GM21737 (cell line): ENCODE results near the gene HPCA.

ENCODE experiments used
- ATAC-seq: cut with Tn5 transposase; IDR thresholded peaks from one replicate; pipeline ENCODE4 v1.9.1; 2021; ENCODE audit warnings: mild to moderate bottlenecking, moderate library complexity; ENCODE audit not compliant: unreplicated experiment

Gene HPCA

DNA sequence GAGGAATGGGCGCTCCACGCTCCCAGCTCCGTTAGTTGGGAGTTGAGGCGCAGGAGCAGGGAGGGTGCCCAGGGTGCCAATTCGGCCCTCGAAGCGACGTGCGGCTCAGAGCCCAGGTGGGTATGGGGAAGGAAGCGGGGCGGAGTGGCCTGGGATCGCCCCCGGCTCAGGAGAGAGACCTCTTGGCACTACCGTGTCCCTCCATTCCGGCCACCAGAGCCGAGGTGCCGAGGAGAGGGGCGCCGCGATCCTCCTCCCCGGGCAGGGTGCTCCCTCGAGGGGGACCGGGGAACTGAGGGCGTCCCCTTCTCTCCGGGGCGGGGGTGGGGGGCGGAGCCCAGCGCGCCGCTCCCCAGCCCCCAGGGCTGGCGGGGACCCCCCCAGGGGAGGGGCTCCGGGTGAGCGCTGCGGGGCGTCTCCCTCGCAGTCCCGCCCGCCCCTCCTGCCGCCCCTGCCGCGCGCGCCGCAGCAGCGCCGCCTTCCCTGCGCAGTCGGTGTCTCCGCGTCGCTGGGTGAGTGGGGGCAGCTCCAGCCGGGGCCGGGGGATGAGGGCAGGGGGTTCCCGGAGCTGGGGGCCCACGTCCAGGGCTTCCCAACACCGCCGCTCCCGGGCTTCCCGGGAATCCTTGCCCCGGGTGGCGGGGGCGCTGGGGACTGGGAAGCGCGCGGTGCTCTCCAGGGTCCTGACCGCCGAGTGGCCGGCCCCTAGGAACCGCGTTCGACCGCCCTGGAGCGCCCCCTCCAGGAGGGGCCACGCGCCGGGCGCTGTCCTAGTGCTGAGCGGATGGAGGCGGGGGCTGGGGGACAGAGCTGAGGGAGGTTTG, at the start of gene HPCA:
Gene HPCA (plus strand): TSS at position 488 of the 824 bp plus-strand sequence. CDS start 2,408 bp downstream, outside the sequence.
- ATAC-seq, result no peak

- ATAC-seq, result no peak
Observed at GRCh38 chr1:32848354-32849063, 37.8 kb upstream of the HPCA start.

DNA sequence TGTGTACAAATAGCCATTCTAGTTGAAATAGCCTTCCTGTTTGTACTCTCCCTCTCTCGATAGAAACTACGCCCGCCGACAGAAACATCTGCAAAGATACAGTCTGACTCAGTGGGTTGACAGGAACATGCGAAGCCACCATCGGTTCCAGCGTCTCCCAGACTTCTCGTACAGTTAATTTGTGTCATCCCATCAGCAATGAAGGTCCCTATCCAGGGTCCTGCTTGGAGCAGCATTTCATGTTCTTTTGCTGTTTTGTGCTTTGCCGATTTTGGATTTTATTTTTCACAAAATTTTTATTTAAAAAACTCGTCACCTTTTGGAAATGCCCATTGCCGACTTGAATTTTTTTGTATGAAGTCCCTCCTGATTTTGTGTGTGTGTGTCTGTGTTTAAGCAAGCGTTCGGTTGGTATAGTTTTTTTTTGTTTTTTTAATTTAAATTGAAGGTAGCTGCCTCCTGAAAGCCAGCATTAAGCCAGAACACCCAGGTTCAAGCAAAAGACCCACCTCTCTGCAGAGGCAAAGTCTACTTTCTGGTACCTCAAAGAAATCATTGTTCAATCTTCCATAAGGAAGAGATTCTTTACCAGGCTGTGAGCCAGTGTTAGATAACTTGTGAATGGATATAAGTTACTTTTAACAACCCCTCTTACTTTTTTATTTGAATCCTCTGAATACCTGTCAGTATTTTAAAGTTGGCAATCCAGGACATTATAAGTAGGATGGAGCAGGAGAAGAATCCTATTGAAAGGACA, 30.3 kb upstream of the HPCA start:
- no peak for ATAC-seq

DNA sequence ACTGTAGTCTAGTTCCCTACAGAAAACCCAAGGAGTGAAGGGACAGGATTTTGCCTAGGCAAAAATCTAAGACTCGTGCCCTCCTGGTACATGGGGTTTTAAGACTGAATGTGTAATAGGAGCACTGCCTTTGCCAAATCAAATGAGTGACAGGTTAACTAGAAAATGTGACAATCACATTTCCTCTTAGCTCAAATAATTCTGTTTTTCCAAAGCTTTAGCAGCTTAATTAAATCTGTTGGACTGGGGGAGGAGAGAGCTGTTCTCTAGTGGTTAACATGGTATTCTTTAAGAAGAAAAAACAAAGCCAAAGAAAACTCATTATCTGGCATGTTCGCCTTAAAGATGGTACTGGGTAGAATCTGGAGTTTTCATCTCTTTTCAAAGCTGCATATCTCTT, 28.2 kb upstream of the HPCA start:
- ATAC-seq, result no peak

GRCh38 chr1:32858791-32859190, 27.5 kb upstream of the HPCA start:
- ATAC-seq, result no peak

- no peak for ATAC-seq
Observed at GRCh38 chr1:32859915-32860314, 26.4 kb upstream of the HPCA start.

DNA sequence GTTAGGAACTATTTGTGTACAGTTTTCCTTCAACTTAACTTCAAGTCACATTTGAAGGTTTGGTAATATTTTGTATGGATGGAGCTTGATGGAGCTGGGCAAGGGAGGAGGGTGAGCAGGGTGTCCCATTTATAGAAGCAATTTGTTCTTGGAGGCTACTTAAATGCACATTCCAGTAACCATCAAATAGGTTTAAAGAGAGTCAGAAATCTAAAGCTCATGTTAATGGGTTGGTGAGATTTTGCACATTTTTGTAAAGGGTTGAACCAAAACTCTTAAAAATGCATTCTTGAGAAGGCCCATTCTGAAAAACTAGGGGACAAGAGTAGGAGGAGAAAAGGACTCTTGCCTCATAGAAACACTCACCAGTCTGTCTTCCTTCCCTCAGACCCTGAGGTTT, 25.7 kb upstream of the HPCA start:
- no peak for ATAC-seq

- ATAC-seq, result no peak
Observed at GRCh38 chr1:32861904-32862695, 24.2 kb upstream of the HPCA start.

DNA sequence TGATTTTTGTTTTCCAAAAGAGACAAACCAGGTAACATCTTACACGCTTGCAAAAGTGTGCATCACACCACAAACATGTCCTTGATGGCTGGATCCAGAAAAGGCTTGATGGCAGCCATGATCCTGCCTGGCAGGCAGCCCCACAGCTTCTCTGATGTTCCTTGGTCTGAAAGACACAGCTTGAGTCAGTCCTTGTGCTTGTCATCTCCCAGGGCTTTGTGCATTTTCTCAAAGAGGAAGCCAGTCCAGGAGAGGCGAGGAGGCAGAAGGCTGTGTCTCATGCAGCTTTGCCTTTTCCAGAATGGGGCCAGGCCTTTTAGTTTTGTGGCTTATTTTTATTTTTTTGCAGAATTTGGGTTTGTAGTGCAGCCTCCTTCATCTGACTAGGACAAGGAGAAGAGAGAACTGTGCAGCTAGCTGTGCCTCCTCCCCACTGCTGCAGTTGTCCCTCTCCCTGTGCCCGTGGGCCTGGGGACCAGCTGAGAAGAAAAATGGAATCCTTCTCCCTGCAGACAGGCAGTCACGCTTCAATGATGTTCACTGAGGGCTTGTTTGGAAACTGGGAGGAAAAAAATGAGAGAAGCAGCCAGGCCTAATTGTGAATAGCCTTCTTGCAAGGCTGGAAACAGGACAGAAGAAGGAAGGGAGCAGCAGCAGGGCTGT, 22.9 kb upstream of the HPCA start:
- ATAC-seq, result no peak

DNA sequence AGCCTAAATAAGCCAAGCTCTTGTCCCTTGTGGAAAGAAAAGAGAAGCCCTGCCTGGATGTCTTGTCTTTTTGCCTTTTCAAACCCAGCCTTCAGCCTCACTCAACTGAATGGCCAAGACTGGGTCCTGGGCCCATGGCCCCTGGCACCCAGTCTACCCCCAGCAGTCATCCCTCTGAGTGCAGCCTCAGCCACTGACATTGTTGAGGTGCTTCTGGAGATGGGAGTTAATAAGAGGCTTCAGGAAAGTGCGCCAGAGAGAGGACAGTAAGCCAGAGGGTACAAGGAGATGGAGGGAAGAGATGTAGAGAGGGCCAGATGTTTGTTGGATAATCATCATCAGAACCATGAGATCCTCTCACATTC, 22.4 kb upstream of the HPCA start:
- ATAC-seq, result no peak

DNA sequence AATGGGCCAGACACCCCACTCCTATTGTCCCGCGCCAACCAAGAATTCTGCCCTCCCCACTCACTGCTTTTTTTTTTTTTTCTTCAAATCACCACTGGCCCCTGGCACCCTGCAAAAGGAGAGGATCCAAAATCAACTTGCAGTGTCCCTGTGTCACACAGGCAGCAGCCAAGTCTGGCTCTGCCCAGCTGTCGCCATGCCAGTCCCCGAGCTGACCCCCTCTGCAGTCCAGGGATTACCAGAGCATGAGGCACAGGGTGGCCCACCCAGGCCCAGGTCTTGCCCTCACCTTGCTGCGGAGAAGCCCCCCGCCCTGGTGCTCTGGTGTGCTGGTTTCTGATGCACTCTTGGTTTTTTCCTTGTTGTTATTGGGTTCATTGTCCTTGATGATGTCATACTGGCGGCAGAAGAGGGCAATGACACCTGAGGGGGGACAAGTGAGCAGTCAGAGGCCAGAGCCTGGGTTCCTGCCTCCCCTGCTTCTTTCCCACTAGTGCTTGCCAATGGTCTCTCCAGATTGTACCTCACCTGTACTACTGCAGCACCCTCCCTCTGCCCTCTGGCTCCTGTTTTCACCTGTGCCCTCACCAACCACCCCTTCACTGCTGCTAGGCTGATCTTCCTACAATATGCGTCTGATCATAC, 21.8 kb upstream of the HPCA start:
- ATAC-seq, result no peak

DNA sequence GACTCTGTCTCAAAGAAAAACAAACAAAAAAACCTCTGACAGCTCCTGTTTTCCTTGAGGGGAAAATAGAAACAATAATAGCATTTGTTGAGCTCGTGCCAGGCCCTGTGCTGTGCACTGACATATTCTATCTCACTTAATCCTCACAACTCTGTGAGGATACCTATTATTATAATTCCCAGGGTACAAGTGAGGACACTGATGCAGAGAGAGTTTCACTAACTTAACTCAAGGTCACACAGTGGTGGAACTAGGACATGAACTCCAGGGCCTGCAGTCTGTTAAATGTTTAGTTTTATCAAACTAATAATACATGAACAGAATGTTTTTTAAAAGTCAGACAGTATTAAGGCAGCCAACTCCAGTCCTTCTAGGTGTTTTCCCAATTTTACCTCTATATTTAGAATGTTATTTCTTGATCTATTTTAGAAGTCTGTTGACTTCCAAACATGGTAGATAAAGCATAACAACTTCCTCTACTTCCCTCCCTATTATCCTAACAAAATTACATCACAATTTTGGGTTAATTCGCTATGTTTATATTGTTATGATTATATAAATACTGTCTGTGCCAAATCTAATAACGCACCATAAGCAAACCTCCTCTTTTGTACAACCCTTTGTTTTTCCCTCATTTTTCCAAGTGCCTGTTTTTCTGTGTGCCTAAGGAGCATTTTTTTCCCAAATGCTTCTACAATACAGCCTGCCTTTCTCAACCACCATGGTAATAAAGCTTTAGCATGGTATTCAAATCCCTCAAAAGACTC, 20.5 kb upstream of the HPCA start:
- no peak for ATAC-seq

DNA sequence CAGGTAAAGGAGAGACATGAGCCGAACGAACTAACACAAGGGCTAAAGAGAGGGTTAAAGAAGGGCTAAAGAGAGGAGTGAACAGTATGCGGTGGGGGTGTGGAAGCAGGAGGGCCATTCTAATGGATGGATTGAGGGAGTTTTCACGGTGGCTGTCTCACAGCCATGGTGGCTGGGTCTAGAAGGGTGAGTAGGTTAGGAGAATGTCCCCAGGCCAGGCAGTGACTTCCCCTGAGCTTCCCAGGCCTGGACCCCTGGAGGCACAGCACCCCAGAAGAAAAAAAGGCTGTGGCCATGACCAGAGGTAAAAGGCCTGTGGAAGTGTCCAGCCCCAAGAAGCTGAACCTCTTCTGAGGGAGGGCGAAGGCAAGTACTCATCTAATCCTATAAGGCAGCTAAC, 19.1 kb upstream of the HPCA start:
- ATAC-seq, result no peak

GRCh38 chr1:32867671-32868070, 18.6 kb upstream of the HPCA start:
- ATAC-seq, result no peak

DNA sequence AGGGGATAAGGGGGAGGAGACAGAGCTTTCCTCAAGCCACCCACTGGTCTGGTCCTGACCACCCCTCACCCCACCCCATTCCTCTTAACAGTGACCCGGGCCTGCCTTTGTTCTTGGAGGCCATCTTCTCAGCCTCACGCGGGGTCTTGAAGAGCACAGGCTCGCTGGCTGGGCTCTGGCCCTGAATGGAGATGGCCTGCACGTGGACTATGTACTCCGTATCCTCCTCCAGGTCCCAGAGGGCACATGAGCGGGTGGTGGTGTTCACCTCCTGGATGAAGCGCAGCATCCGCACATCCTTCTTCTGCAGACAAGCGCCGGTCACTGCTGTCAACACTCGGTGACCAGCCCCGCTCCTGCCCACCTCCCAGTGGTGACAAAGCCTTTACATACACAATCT, 18.2 kb upstream of the HPCA start:
- no peak for ATAC-seq

- no peak for ATAC-seq
Observed at GRCh38 chr1:32868806-32869455, 17.4 kb upstream of the HPCA start.

- no peak for ATAC-seq
Observed at GRCh38 chr1:32869923-32870614, 16.2 kb upstream of the HPCA start.
